Measurements from ENCODE around the gene MAPK8. TPM values are rescaled to one million over a fixed set of nuclear protein-coding genes. Genes with fewer than 3 reads are reported as not detected.

The MAPK8 gene
- total and polyA plus RNA-seq, 9 of the 15 experiments (the other 6 are each of a cell fraction or from before 2014, with no cell fraction given): 6.4 to 159 (median 71.0) TPM

- TF ChIP-seq CBFB (CRISPR knock-in tag; IDR thresholded peaks at IDR 0.05) (no peak), BRF2 (IDR thresholded peaks at IDR 0.05; ENCODE audit: borderline replicate concordance, insufficient read depth, insufficient read length) (no peak), SPI1 (IDR thresholded peaks at IDR 0.05; ENCODE audit: borderline replicate concordance, low read depth, low read length) (peak; percentile 68; the same call in 1 of the 2 replicates), ZNF609 (CRISPR knock-in tag; IDR thresholded peaks at IDR 0.05; ENCODE audit: borderline replicate concordance) (no peak), TBP (optimal IDR thresholded peaks at IDR 0.05; ENCODE audit: low read depth, low read length) (peak; percentile 15), ZBTB12 (CRISPR knock-in tag; IDR thresholded peaks at IDR 0.05) (no peak), XRCC5 (IDR thresholded peaks at IDR 0.05; ENCODE audit: low read depth, low read length) (no peak)
These were observed 172.7 kb downstream of the MAPK8 start (continued) for GRCh38 chr10:48478980-48479811.

Data from K562 (cell line).